ENCODE measurements around the gene COQ3. TPM values are rescaled to one million over a fixed set of nuclear protein-coding genes. Genes with fewer than 3 reads are reported as not detected.

COQ3 gene
- total and polyA plus RNA-seq, 2 of the 8 experiments (the other 6 are each of a cell fraction or from before 2014, with no cell fraction given), result 8.4 to 16.2 TPM

- CTCF ChIA-PET (ENCODE audit: partially characterized antibody), result interaction anchor here (1.0 to 6.2 kb wide), 6 partner anchors 12 to 112 kb away, joined by 3 to 65 read pairs (median 8); no protein-coding TSS in a partner anchor
- no peak overlapping the region for H2BK20ac ChIP-seq (ENCODE audit: low read length)
- H3K27ac ChIP-seq (ENCODE audit: low read depth, low read length), result peak overlapping the region; percentile 83
- H3K56ac ChIP-seq (replicated peaks; ENCODE audit: insufficient read length, low read depth, low read length), result no peak overlapping the region
- no peak overlapping the region; the same call in 1 of the 2 replicates for H3K18ac ChIP-seq (ENCODE audit: extremely low read depth, low read length)
- no peak overlapping the region for H2BK15ac ChIP-seq (ENCODE audit: low read length)
- H2BK12ac ChIP-seq (ENCODE audit: low read depth, low read length), result no peak overlapping the region
- H3K79me2 ChIP-seq (ENCODE audit: control insufficient read depth in 1 of 2, insufficient read depth in 2 of 2, low read length in 2 of 2), result no peaks in the 10 kb centered on the region
- H3K23ac ChIP-seq (ENCODE audit: insufficient read length), result no peak overlapping the region
- DNase-seq (ENCODE audit: low read depth in 1 of 2, low spot score in 2 of 2) (no peak), FAIRE-seq (no peak)
- H3K14ac ChIP-seq (ENCODE audit: insufficient read length), result no peak overlapping the region
- no peak overlapping the region for H4K8ac ChIP-seq (ENCODE audit: extremely low read depth, insufficient read depth, low read length)
- no peaks in the 10 kb centered on the region for H3K27me3 ChIP-seq (replicated peaks in 1 of 4; ENCODE audit: control insufficient read depth in 3 of 4, extremely low read depth in 1 of 4, insufficient read depth in 3 of 4, low read length in 3 of 4)
- H3K79me1 ChIP-seq (ENCODE audit: low read depth, low read length), result no peaks in the 10 kb centered on the region
- no peak overlapping the region for H2BK120ac ChIP-seq (replicated peaks; ENCODE audit: low read depth, low read length)
- H3K4ac ChIP-seq (replicated peaks; ENCODE audit: insufficient read length, low read depth, low read length), result peak overlapping the region; percentile 48
- H3K23me2 ChIP-seq (ENCODE audit: low read depth, low read length), result no peaks in the 10 kb centered on the region
- H3K9me3 ChIP-seq (ENCODE audit: insufficient read depth in 2 of 2, low read depth in 1 of 2, low read length in 1 of 2), result no peaks in the 10 kb centered on the region
- H3K4me2 ChIP-seq (ENCODE audit: insufficient read depth in 1 of 2, low read depth in 2 of 2, low read length in 2 of 2), result peak overlapping the region; percentile 76 to 83
- peak overlapping the region; percentile 20 for H4K5ac ChIP-seq (ENCODE audit: insufficient read length, low read depth, low read length)
- peak overlapping the region; percentile 77 to 86 (median 82) for H3K4me3 ChIP-seq (ENCODE audit: extremely low read depth in 1 of 4, insufficient read depth in 2 of 4, low read depth in 3 of 4, low read length in 4 of 4)
- 50% methylated on average over 2 of the region's 2 CpGs; no CpG with 5 or more reads in 1 of the 2 experiments for WGBS, 2 experiments (ENCODE audit: extremely low coverage in 1 of 2, insufficient coverage in 1 of 2, insufficient read length in 1 of 2, insufficient replicate concordance in 2 of 2, low coverage in 1 of 2, low lambda C conversion rate in 2 of 2, missing lambda C conversion rate in 1 of 2)
- H4K20me1 ChIP-seq (replicated peaks in 1 of 2; ENCODE audit: control insufficient read depth in 1 of 2, insufficient read depth in 2 of 2, low read length in 2 of 2), result no peaks in the 10 kb centered on the region
- no peak overlapping the region for H2AK5ac ChIP-seq (ENCODE audit: low read depth, low read length)
- H3K9ac ChIP-seq (replicated peaks in 1 of 4; ENCODE audit: extremely low read depth in 1 of 4, low read depth in 3 of 4, low read length in 3 of 4), result peak overlapping the region; percentile 80 to 95 (median 90)
- H3K36me3 ChIP-seq (ENCODE audit: control insufficient read depth in 2 of 4, insufficient read depth in 4 of 4, low read length in 3 of 4), result peaks cover 0 to 7% (median 0%) of the 10 kb centered on the region in 4 experiments; a peak in 1 of 8 replicates
- TF ChIP-seq CHD1 (IDR thresholded peaks at IDR 0.05; ENCODE audit: low read depth, low read length) (no peak), SP2 (IDR thresholded peaks at IDR 0.05; ENCODE audit: low read length) (no peak), SAP30 (IDR thresholded peaks at IDR 0.05; ENCODE audit: insufficient read depth, insufficient replicate concordance, low read length) (no peak), CEBPB (IDR thresholded peaks at IDR 0.05; ENCODE audit: low read depth, low read length) (no peak)
- POLR2A ChIA-PET (ENCODE audit: partially characterized antibody), result interaction anchor here (0.6 to 5.4 kb wide), 34 partner anchors 8 to 1434 kb away, joined by 3 to 79 read pairs (median 4); partner anchors contain the start of genes CCNC, FAXC and PNISR
- H2BK5ac ChIP-seq (ENCODE audit: low read depth, low read length), result peak overlapping the region; percentile 91
- no peak overlapping the region for H4K91ac ChIP-seq (replicated peaks; ENCODE audit: insufficient read length, low read length)
- no peaks in the 10 kb centered on the region for H3K4me1 ChIP-seq (replicated peaks in 1 of 4; ENCODE audit: control insufficient read depth in 3 of 4, insufficient read depth in 4 of 4, low read length in 3 of 4)
- peak overlapping the region; percentile 54 for H2AFZ ChIP-seq (ENCODE audit: low read length)
These were observed 663 bp downstream of the COQ3 start for GRCh38 chr6:99393366-99393697.

Data from H1 (cell line).